LNCaP clone FGC (cell line): ENCODE data around the gene SLC24A3.

Source experiments
- DNase-seq: peaks from one replicate; pipeline ENCODE4 v3.0.0-alpha.2; 2011; ENCODE audit warnings: low read depth
- H3K4me3 ChIP-seq: 2 replicates; pipeline ENCODE4 v1.5.1; 2011; ENCODE audit warnings: mild to moderate bottlenecking, low read depth, low read length, control low read depth
- CTCF ChIP-seq: IDR thresholded peaks from 2 replicates; pipeline ENCODE4 v1.5.1; 2012; ENCODE audit warnings: mild to moderate bottlenecking; ENCODE audit not compliant: control insufficient read depth, insufficient read depth; ENCODE audit errors: extremely low read depth

Gene SLC24A3

GRCh38 chr20:19734811-19735210 lies 522.4 kb downstream of the SLC24A3 start:
- DNase-seq = no peak
- no peak overlapping the region for H3K4me3 ChIP-seq
- no peak for TF ChIP-seq CTCF

DNA sequence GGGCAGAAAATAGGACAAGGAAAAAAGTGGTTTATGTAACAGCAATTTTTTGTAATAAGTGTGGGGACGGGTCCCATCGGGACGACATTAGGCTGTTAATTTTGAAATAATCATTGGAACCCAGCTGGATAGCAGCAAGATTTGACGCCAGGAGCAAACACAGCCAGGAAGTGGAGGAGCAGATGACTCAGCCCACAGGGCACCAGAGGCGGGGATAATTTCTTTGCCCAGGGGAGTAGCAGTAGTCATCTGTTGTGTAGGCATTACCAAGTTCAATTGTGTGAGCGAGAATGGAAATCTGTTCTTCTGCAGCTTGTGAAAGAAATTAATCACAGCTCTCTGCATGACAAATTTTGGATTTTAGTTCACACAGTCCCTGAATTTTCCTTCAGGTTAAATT lies 523.0 kb downstream of the SLC24A3 start:
- DNase-seq = no peak
- no peak for TF ChIP-seq CTCF
- H3K4me3 ChIP-seq = no peak overlapping the region

- no peak for DNase-seq
- no peak for TF ChIP-seq CTCF
- no peak overlapping the region for H3K4me3 ChIP-seq
Measured at GRCh38 chr20:19737025-19737424, 524.6 kb downstream of the SLC24A3 start.

DNA sequence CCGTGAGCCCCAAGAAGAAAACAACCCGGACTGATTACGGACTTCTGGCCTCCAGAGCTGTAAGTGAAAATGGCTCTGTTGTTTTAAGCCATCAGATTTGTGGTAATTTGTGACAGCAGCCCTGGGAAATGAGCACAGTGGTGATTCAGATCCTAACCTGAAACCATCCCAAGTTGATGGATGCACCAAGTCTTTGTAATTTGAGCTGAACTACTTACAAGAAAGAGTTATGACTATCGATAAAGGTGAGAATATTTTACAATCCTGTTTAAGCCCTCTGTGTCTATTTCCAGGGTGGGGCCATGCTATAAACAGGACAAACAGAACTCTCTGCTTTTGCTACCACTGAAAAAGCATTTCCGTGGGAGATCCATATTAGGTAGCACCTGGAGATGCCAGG lies 526.5 kb downstream of the SLC24A3 start:
- H3K4me3 ChIP-seq = no peak overlapping the region
- TF ChIP-seq CTCF = no peak
- DNase-seq = no peak

GRCh38 chr20:19739351-19739750 lies 526.9 kb downstream of the SLC24A3 start:
- no peak overlapping the region for H3K4me3 ChIP-seq
- no peak for DNase-seq
- TF ChIP-seq CTCF = no peak

GRCh38 chr20:19740512-19740911 lies 528.1 kb downstream of the SLC24A3 start:
- no peak for TF ChIP-seq CTCF
- no peak for DNase-seq
- no peak overlapping the region for H3K4me3 ChIP-seq

- H3K4me3 ChIP-seq = no peak overlapping the region
- TF ChIP-seq CTCF = no peak
- DNase-seq = no peak
Measured at GRCh38 chr20:19741924-19742323, 529.5 kb downstream of the SLC24A3 start.
